ENCODE results near the gene ZNF140. TPM values are rescaled to one million over a fixed set of nuclear protein-coding genes. Genes with fewer than 3 reads are reported as not detected.
A peak's percentile ranks its signal among the peaks of the same experiment; 100 is the strongest.

The ZNF140 gene
- total RNA-seq, 1 donor from 2014 or later: 26.5 TPM

GRCh38 chr12:133058203-133059113, 22.3 kb upstream of the ZNF140 start:
- no peak for TF ChIP-seq CTCF (IDR thresholded peaks at IDR 0.05; ENCODE audit: unreplicated experiment)
- H3K36me3 Mint-ChIP-seq: peaks cover 82% of the 10 kb centered on the region
- peak overlapping the region; percentile 47 for H3K27ac Mint-ChIP-seq
- DNase-seq (ENCODE audit: low spot score in 2 of 2, unreplicated experiment in 2 of 2): no peak
- peaks cover 63% of the 10 kb centered on the region for H3K9me3 Mint-ChIP-seq
- no peaks in the 10 kb centered on the region for H3K4me1 Mint-ChIP-seq
- no peaks in the 10 kb centered on the region for H3K27me3 Mint-ChIP-seq (ENCODE audit: low read depth)
- H3K4me3 Mint-ChIP-seq: no peak overlapping the region

DNA sequence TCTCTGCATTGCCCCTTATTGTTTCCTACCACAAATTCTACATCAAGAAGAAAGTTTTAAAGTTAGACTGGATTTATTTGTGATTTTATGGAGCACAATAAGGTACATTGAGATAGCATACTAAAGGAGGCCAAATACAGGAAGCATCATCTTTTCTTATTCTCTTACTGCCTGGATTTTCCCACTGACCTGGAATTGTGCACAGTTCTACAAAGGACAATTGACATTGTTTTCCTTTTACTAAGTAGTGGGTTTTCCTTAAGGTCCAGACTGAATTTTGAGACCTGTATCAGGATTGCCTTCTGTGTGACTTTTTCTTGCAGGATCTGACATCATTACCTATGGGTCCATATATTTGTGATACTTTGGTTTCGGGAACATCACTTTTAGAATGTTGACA, 18.8 kb upstream of the ZNF140 start:
- H3K27ac Mint-ChIP-seq: no peak overlapping the region
- H3K4me3 Mint-ChIP-seq: no peak overlapping the region
- H3K36me3 Mint-ChIP-seq: peaks cover 81% of the 10 kb centered on the region
- TF ChIP-seq CTCF (IDR thresholded peaks at IDR 0.05; ENCODE audit: unreplicated experiment): no peak
- H3K4me1 Mint-ChIP-seq: no peaks in the 10 kb centered on the region
- peaks cover 71% of the 10 kb centered on the region for H3K9me3 Mint-ChIP-seq
- DNase-seq (ENCODE audit: low spot score in 2 of 2, unreplicated experiment in 2 of 2): no peak
- no peaks in the 10 kb centered on the region for H3K27me3 Mint-ChIP-seq (ENCODE audit: low read depth)

DNA sequence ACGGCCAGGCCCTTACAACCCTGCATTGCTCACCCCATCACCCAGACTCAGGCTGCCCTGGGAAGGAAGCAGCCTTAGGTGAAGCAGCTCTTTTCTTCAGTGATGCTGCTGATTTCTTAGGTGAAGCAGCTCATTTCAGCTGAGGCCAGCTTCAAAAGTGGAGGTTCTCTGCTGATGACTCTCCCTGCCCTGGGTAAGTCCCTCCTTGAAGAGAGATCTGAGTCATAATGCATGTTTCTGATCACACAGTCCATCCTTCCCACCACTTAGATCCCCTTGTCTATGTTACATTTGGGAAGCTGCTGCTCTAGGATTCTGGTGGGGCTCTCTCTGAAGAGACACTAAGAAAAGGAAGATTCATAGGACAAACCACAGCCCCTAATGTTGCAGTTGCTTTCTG, 17.2 kb upstream of the ZNF140 start:
- Mint-ChIP-seq H3K9me3 (peaks cover 66% of the 10 kb centered on the region), H3K27me3 (ENCODE audit: low read depth) (no peaks in the 10 kb centered on the region), H3K36me3 (peaks cover 65% of the 10 kb centered on the region), H3K4me3 (no peak overlapping the region), H3K27ac (no peak overlapping the region), H3K4me1 (no peaks in the 10 kb centered on the region)
- DNase-seq (ENCODE audit: low spot score in 2 of 2, unreplicated experiment in 2 of 2): no peak
- TF ChIP-seq CTCF (IDR thresholded peaks at IDR 0.05; ENCODE audit: unreplicated experiment): no peak

GRCh38 chr12:133073836-133074235, 6.9 kb upstream of the ZNF140 start:
- Mint-ChIP-seq H3K27ac (no peak overlapping the region), H3K4me1 (no peaks in the 10 kb centered on the region), H3K9me3 (peaks cover 51% of the 10 kb centered on the region), H3K27me3 (ENCODE audit: low read depth) (no peaks in the 10 kb centered on the region), H3K4me3 (no peak overlapping the region), H3K36me3 (peaks cover 21% of the 10 kb centered on the region)
- DNase-seq (ENCODE audit: low spot score in 2 of 2, unreplicated experiment in 2 of 2): no peak
- no peak for TF ChIP-seq CTCF (IDR thresholded peaks at IDR 0.05; ENCODE audit: unreplicated experiment)

DNA sequence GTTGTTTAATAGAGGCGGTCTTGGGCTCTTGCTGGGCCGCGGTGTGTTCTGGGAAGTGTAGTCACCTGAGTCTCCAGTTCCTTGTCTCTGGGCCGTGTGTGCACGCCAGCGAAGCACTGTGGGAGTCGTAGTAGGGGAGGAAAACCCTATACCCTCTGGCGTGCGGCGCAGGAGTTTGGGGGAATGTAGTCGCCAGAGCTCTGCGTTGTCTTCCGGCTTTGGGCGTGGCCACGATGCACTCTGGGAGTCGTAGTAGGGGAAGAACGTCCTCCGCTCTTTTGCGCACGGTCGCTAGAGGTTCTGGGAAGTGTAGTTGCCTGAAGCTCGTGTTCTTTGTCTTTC, 726 bp upstream of the ZNF140 start:
- peak; percentile 91 for DNase-seq (ENCODE audit: low spot score in 2 of 2, unreplicated experiment in 2 of 2)
- no peak overlapping the region for H3K4me3 Mint-ChIP-seq
- H3K9me3 Mint-ChIP-seq: peaks cover 53% of the 10 kb centered on the region

More for the DNA sequence above, 726 bp upstream of the ZNF140 start:
- Mint-ChIP-seq H3K36me3 (peaks cover 49% of the 10 kb centered on the region), H3K27me3 (ENCODE audit: low read depth) (no peaks in the 10 kb centered on the region), H3K27ac (no peak overlapping the region), H3K4me1 (no peaks in the 10 kb centered on the region)
- no peak for TF ChIP-seq CTCF (IDR thresholded peaks at IDR 0.05; ENCODE audit: unreplicated experiment)
